H1 (cell line): Measurements from ENCODE around the gene CHAC1. TPM values are rescaled to one million over a fixed set of nuclear protein-coding genes. Genes with fewer than 3 reads are reported as not detected.

Source experiments
- CTCF ChIA-PET: fragments of 300-600 bp; sonication (Branson Sonifier 250); formaldehyde crosslinking; loops from one replicate; lab custom pipeline; 2021; ENCODE audit not compliant: partially characterized antibody; lab: Charles Lee
- POLR2A ChIA-PET: fragments of 300-600 bp; sonication (Branson Sonifier 250); formaldehyde crosslinking; loops from one replicate; lab custom pipeline; 2021; ENCODE audit warnings: inconsistent platforms; ENCODE audit not compliant: partially characterized antibody; lab: Charles Lee
- DNase-seq, 2 experiments: peaks; one replicate each; pipeline versions ENCODE4 v3.0.0 to v3.0.0-alpha.2; 2010 to 2022; ENCODE audit warnings: low spot score in 2 of 2, low read depth in 1 of 2, mixed read lengths in 1 of 2
- FAIRE-seq: peaks from 2 replicates; lab custom pipeline; 2011; peaks lifted over from hg19 to GRCh38; lab: Jason Lieb, UNC
- H2AFZ ChIP-seq: 2 replicates; pipeline ENCODE4 v1.8.1; 2012; ENCODE audit warnings: low read length, inconsistent platforms
- H2AK5ac ChIP-seq: 2 replicates; pipeline ENCODE4 v1.6.1; 2013; ENCODE audit warnings: low read depth, low read length
- H2BK120ac ChIP-seq: replicated peaks from 2 replicates; pipeline ENCODE3; 2013; ENCODE audit warnings: low read depth, low read length, inconsistent platforms
- H2BK12ac ChIP-seq: 2 replicates; pipeline ENCODE4 v1.6.1; 2013; ENCODE audit warnings: low read depth, low read length
- H2BK15ac ChIP-seq: 2 replicates; pipeline ENCODE4 v1.6.1; 2013; ENCODE audit warnings: low read length
- H2BK20ac ChIP-seq: 2 replicates; pipeline ENCODE4 v1.6.1; 2013; ENCODE audit warnings: low read length
- H2BK5ac ChIP-seq: 2 replicates; pipeline ENCODE4 v1.6.1; 2013; ENCODE audit warnings: low read depth, low read length
- H3K14ac ChIP-seq: 2 replicates; pipeline ENCODE4 v1.6.1; 2013; ENCODE audit warnings: inconsistent platforms; ENCODE audit not compliant: insufficient read length
- H3K18ac ChIP-seq: 2 replicates; pipeline ENCODE4 v1.6.1; 2013; ENCODE audit warnings: low read length; ENCODE audit errors: extremely low read depth
- H3K23ac ChIP-seq: 2 replicates; pipeline ENCODE4 v1.6.1; 2013; ENCODE audit warnings: inconsistent platforms; ENCODE audit not compliant: insufficient read length
- H3K23me2 ChIP-seq: 2 replicates; pipeline ENCODE4 v1.6.1; 2013; ENCODE audit warnings: low read depth, low read length
- H3K27ac ChIP-seq: 2 replicates; pipeline ENCODE4 v1.6.1; 2011; ENCODE audit warnings: low read depth, low read length, inconsistent platforms
- H3K27me3 ChIP-seq, 4 experiments: replicated peaks in 1 of 4; 1 replicate in 1 of 4; 2 replicates in 3 of 4; pipeline versions ENCODE4 v1.6.1 to v1.8.1; 2011 to 2013; ENCODE audit warnings: low read length in 3 of 4, mild to moderate bottlenecking in 3 of 4, inconsistent platforms in 2 of 4, mixed read lengths in 2 of 4, moderate library complexity in 1 of 4; ENCODE audit not compliant: control insufficient read depth in 3 of 4, insufficient read depth in 3 of 4; ENCODE audit errors: extremely low read depth in 1 of 4
- H3K36me3 ChIP-seq, 4 experiments: 2 replicates each; pipeline versions ENCODE4 v1.6.1 to v1.8.1; 2011 to 2013; ENCODE audit warnings: mild to moderate bottlenecking in 4 of 4, low read length in 3 of 4, moderate library complexity in 2 of 4, control low read depth in 1 of 4, inconsistent platforms in 1 of 4; ENCODE audit not compliant: insufficient read depth in 4 of 4, control insufficient read depth in 2 of 4
- H3K4ac ChIP-seq: replicated peaks from 2 replicates; pipeline ENCODE3; 2013; ENCODE audit warnings: low read length, low read depth, mixed read lengths, inconsistent platforms; ENCODE audit not compliant: insufficient read length
- H3K4me1 ChIP-seq, 4 experiments: replicated peaks in 1 of 4; 1 replicate in 1 of 4; 2 replicates in 3 of 4; pipeline versions ENCODE4 v1.6.1 to v1.8.1; 2011 to 2013; ENCODE audit warnings: low read length in 3 of 4, inconsistent platforms in 2 of 4, mixed read lengths in 1 of 4; ENCODE audit not compliant: insufficient read depth in 4 of 4, control insufficient read depth in 3 of 4
- H3K4me2 ChIP-seq, 2 experiments: 2 replicates each; pipeline versions ENCODE4 v1.6.1 to v1.8.1; 2011 to 2013; ENCODE audit warnings: low read depth in 2 of 2, low read length in 2 of 2, control low read depth in 1 of 2, inconsistent platforms in 1 of 2, mild to moderate bottlenecking in 1 of 2; ENCODE audit not compliant: insufficient read depth in 1 of 2
- H3K4me3 ChIP-seq, 4 experiments: fragments of 200-600, 300-600 bp in 1 of 4; sonication (generic), shearing (Covaris generic), sonication (Bioruptor Twin) in 1 of 4; 2 replicates each; pipeline versions ENCODE4 v1.5.1 to v1.8.1; 2011 to 2016; ENCODE audit warnings: low read length in 4 of 4, low read depth in 3 of 4, control low read depth in 2 of 4, inconsistent platforms in 2 of 4, mild to moderate bottlenecking in 2 of 4, mixed read lengths in 1 of 4, moderate library complexity in 1 of 4; ENCODE audit not compliant: insufficient read depth in 2 of 4; ENCODE audit errors: extremely low read depth in 1 of 4
- H3K56ac ChIP-seq: replicated peaks from 2 replicates; pipeline ENCODE3; 2013; ENCODE audit warnings: low read depth, mild to moderate bottlenecking, mixed read lengths, low read length, inconsistent platforms; ENCODE audit not compliant: insufficient read length
- H3K79me1 ChIP-seq: 2 replicates; pipeline ENCODE4 v1.6.1; 2013; ENCODE audit warnings: low read depth, low read length, control low read depth
- H3K79me2 ChIP-seq, 2 experiments: 2 replicates each; pipeline versions ENCODE4 v1.6.1 to v1.8.1; 2012 to 2013; ENCODE audit warnings: low read length in 2 of 2, mild to moderate bottlenecking in 2 of 2, inconsistent platforms in 1 of 2; ENCODE audit not compliant: insufficient read depth in 2 of 2, control insufficient read depth in 1 of 2
- H3K9ac ChIP-seq, 4 experiments: replicated peaks in 1 of 4; 1 replicate in 1 of 4; 2 replicates in 3 of 4; pipeline versions ENCODE4 v1.6.1 to v1.8.1; 2011 to 2013; ENCODE audit warnings: low read depth in 3 of 4, low read length in 3 of 4, control low read depth in 2 of 4, mild to moderate bottlenecking in 2 of 4, moderate library complexity in 2 of 4, inconsistent platforms in 1 of 4; ENCODE audit errors: extremely low read depth in 1 of 4
- H3K9me3 ChIP-seq, 2 experiments: 2 replicates each; pipeline versions ENCODE4 v1.6.1 to v1.8.1; 2012 to 2013; ENCODE audit warnings: mild to moderate bottlenecking in 2 of 2, moderate library complexity in 2 of 2, control low read depth in 1 of 2, inconsistent platforms in 1 of 2, low read depth in 1 of 2, low read length in 1 of 2, mixed read lengths in 1 of 2; ENCODE audit not compliant: insufficient read depth in 2 of 2
- H4K20me1 ChIP-seq, 2 experiments: replicated peaks in 1 of 2; 2 replicates each; pipeline versions ENCODE3 to v1.8.1; 2011 to 2013; ENCODE audit warnings: inconsistent platforms in 2 of 2, low read length in 2 of 2, mild to moderate bottlenecking in 1 of 2; ENCODE audit not compliant: insufficient read depth in 2 of 2, control insufficient read depth in 1 of 2
- H4K5ac ChIP-seq: 2 replicates; pipeline ENCODE4 v1.6.1; 2013; ENCODE audit warnings: low read length, low read depth, mixed read lengths, inconsistent platforms; ENCODE audit not compliant: insufficient read length
- H4K8ac ChIP-seq: 2 replicates; pipeline ENCODE4 v1.8.0; 2013; ENCODE audit warnings: mild to moderate bottlenecking, moderate library complexity, low read length, inconsistent platforms; ENCODE audit not compliant: insufficient read depth; ENCODE audit errors: extremely low read depth
- H4K91ac ChIP-seq: replicated peaks from 2 replicates; pipeline ENCODE3; 2013; ENCODE audit warnings: low read length, mixed read lengths, inconsistent platforms; ENCODE audit not compliant: insufficient read length
- CHD2 ChIP-seq: IDR thresholded peaks from 2 replicates; pipeline ENCODE4 v1.6.1; 2012; ENCODE audit warnings: low read length, improper control_type of control experiment
- CTBP2 ChIP-seq: IDR thresholded peaks from 2 replicates; pipeline ENCODE4 v1.7.0; 2011; ENCODE audit warnings: borderline replicate concordance, mild to moderate bottlenecking, moderate library complexity, mixed read lengths, low read length; ENCODE audit not compliant: insufficient read depth, insufficient read length
- GABPA ChIP-seq: IDR thresholded peaks from 2 replicates; pipeline ENCODE4 v1.6.1; 2011; ENCODE audit warnings: mild to moderate bottlenecking, low read length, moderate library complexity, borderline replicate concordance; ENCODE audit not compliant: insufficient read depth
- POLR2A ChIP-seq, 2 experiments: IDR thresholded peaks; 1 replicate in 1 of 2; 2 replicates in 1 of 2; pipeline ENCODE4 v1.6.1; 2011; ENCODE audit warnings: low read depth in 2 of 2, low read length in 2 of 2, mild to moderate bottlenecking in 2 of 2; ENCODE audit errors: control extremely low read depth in 1 of 2
- RBBP5 ChIP-seq: IDR thresholded peaks from 2 replicates; pipeline ENCODE4 v1.7.1; 2012; ENCODE audit warnings: low read depth, mild to moderate bottlenecking, inconsistent platforms, low read length, moderate library complexity, borderline replicate concordance
- RXRA ChIP-seq: IDR thresholded peaks from 2 replicates; pipeline ENCODE4 v1.6.1; 2011; ENCODE audit warnings: low read depth, mild to moderate bottlenecking, low read length, moderate library complexity; ENCODE audit not compliant: insufficient read depth
- SUZ12 ChIP-seq: fragments of 200-600 bp; sonication (generic); IDR thresholded peaks from 2 replicates; pipeline ENCODE4 v1.6.1; 2012; ENCODE audit warnings: mild to moderate bottlenecking, inconsistent platforms, low read length, moderate library complexity, mixed read lengths
- YY1 ChIP-seq: IDR thresholded peaks from 2 replicates; pipeline ENCODE4 v1.6.1; 2011; ENCODE audit warnings: low read depth, mild to moderate bottlenecking, low read length
- WGBS, 2 experiments: shearing (Covaris generic) in 1 of 2; methylation state at CpG; one replicate each; pipeline versions ENCODE4 v1.1.6 to v1.1.7; 2013 to 2015; ENCODE audit warnings: low lambda C conversion rate in 2 of 2, mixed read lengths in 2 of 2, inconsistent platforms in 1 of 2, low coverage in 1 of 2, missing lambda C conversion rate in 1 of 2; ENCODE audit not compliant: insufficient replicate concordance in 2 of 2, insufficient coverage in 1 of 2, insufficient read length in 1 of 2; ENCODE audit errors: extremely low coverage in 1 of 2, missing lambda C conversion rate in 1 of 2; 5-methylcytosine and 5-hydroxymethylcytosine counted together
- polyA plus RNA-seq, 7 experiments: library from polyadenylated mRNA; depleted of rRNA in 3 of 7; stranded (reverse) in 5 of 7; unstranded in 2 of 7; fragments of >200 nt in 5 of 7; fragments of 200-250 nt in 2 of 7; gene quantifications; 1 replicate in 5 of 7; 2 replicates in 1 of 7; 4 replicates in 1 of 7; pipeline versions ENCODE4 v1.2.1 to v1.2.3, GENCODE V29; 2011 to 2013; ENCODE audit warnings: missing spikeins in 2 of 7, mixed read lengths in 2 of 7
- total RNA-seq: library from RNA; stranded (reverse); fragmentation: NEBNext Ultra II Directional; extraction: Animal tissue kit (Norgen Biotek cat#: 25700); gene quantifications from 2 replicates; pipeline ENCODE4 v1.2.1, GENCODE V29; 2021

CHAC1 gene
- total and polyA plus RNA-seq, 2 of the 8 experiments (the other 6 are each of a cell fraction or from before 2014, with no cell fraction given): 34.3 to 159 TPM

DNA sequence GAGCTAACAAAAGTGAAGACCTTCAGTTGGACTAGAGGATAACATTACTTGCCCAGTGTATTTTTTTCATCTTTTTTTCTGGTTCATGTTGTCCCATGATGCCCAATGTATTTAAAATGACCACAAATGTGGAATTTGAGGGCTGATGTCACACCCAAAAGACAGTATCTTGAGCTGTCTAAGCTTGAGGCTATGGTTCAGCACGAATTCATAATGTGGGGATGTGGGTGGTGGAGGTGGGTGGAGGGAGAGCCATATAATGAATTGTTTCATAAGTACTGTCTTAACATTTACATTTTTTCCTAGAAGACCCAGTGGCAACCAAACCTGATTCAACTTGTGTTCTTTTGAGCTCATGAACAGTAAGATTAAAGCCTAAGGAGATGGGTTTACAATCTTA is 37.5 kb downstream of the CHAC1 start:
- Histone ChIP-seq H2BK20ac (no peak overlapping the region), H3K23ac (no peak overlapping the region), H3K4me2 (no peak overlapping the region), H3K14ac (no peak overlapping the region), H2BK120ac (no peak overlapping the region), H2BK12ac (no peak overlapping the region), H3K56ac (no peak overlapping the region), H3K23me2 (no peaks in the 10 kb centered on the region), H3K4me1 (no peaks in the 10 kb centered on the region), H4K8ac (no peak overlapping the region), H3K18ac (no peak overlapping the region), H2BK5ac (no peak overlapping the region), H3K36me3 (peaks cover 19 to 26% (median 22%) of the 10 kb centered on the region in 4 experiments), H3K4me3 (no peak overlapping the region), H2AK5ac (no peak overlapping the region), H3K27me3 (no peaks in the 10 kb centered on the region), H3K9ac (no peak overlapping the region), H4K91ac (no peak overlapping the region), H3K4ac (no peak overlapping the region), H3K79me2 (no peaks in the 10 kb centered on the region), H4K5ac (no peak overlapping the region), H4K20me1 (peaks cover 0 to 2% of the 10 kb centered on the region in 2 experiments), H3K9me3 (no peaks in the 10 kb centered on the region), H3K27ac (no peak overlapping the region), H3K79me1 (no peaks in the 10 kb centered on the region), H2BK15ac (no peak overlapping the region), H2AFZ (no peak overlapping the region)
- ChIA-PET POLR2A (interaction anchor here (1.0 to 2.5 kb wide), 3 partner anchors 13 to 38 kb away, joined by 3 to 8 read pairs (median 4); partner anchors contain the start of gene CHAC1), CTCF (interaction anchor here (0.9 to 7.4 kb wide), 9 partner anchors 10 to 96 kb away, joined by 3 to 36 read pairs (median 3); partner anchors contain the start of gene VPS18)
- TF ChIP-seq RXRA (no peak), CTBP2 (no peak), YY1 (no peak), GABPA (no peak), CHD2 (no peak), RBBP5 (no peak), SUZ12 (no peak), POLR2A (IDR thresholded peaks at IDR 0.05; ENCODE audit: control extremely low read depth in 1 of 2, low read depth in 2 of 2, low read length in 2 of 2) (no peak)
- WGBS, 2 experiments: 0% methylated on average over 1 of the region's 1 CpG; no CpG with 5 or more reads in 1 of the 2 experiments
- FAIRE-seq (no peak), DNase-seq (no peak)
